GM19328 (cell line): ENCODE results near the gene CACNA2D2.

Experiments used
- ATAC-seq: cut with Tn5 transposase; IDR thresholded peaks from one replicate; pipeline ENCODE4 v1.9.1; 2021; ENCODE audit warnings: mild to moderate bottlenecking, moderate library complexity; ENCODE audit not compliant: unreplicated experiment

The CACNA2D2 gene

DNA sequence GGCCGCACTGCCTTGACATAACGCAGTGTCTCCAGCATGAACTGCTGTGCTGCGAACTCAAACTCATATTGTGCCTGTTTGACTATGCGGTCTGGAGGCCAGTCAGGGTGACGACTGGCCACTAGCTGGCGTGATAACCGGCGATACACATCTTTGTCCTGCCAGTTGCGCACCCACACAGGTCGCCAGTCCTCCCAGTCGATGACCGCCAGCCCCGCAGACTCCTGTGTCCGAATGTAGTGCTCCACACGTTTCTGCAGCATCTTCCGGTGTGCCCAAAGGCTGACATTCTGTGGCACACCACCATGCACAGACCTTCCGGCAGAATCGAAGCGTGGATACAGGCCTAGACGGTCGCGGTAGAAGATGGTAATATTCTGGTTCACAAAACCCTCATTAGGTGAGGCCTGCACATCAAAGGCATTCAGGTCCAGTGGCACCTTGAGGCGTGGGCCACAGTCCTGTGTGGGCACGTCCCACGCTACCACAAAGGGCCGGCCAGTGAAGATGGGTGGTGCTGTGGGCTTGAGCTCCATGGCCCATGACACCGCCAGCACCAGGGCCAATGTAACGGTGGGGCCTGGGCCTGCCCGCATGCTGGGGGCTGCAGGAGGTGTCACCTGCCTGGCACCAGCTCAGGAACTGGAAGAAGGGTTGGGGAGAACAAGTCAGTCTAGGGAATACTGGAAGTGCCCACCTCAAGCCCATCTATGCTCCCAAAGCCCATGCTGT is 183.4 kb downstream of the CACNA2D2 start:
- ATAC-seq: no peak

DNA sequence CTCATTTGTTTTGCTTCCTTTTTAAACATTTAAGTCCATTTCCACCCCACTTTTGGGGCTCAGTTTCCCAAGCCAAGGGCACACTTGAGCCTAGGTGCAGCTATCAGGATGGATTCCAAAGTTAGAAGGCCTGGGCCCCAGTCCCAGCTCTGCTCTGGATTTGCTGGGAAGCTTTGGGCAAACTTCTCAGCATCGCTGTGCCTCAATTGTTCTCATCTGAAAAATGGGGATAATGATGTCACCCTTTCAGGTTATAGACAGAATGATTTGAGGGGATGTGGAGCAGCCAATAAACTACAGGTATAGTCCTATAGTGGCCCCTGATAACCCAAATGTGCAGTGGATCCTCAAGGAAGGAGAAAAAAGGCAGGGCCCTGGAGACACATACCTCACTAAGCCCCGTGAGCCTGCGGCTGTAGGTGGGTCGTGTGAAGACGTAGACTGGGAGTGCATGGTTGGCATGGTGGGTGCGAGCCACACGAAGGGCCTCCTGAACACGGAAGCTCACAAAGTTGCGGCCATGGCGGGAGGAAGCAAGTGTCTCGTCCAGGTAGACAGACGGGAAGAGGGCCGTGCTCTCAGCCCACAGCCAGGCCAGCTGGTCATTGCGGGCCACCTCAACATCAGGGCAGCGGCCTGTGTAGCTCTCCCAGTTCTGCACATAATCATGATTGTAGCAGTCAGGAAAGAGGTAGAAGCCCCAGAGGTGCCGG is 184.1 kb downstream of the CACNA2D2 start:
- no peak for ATAC-seq

DNA sequence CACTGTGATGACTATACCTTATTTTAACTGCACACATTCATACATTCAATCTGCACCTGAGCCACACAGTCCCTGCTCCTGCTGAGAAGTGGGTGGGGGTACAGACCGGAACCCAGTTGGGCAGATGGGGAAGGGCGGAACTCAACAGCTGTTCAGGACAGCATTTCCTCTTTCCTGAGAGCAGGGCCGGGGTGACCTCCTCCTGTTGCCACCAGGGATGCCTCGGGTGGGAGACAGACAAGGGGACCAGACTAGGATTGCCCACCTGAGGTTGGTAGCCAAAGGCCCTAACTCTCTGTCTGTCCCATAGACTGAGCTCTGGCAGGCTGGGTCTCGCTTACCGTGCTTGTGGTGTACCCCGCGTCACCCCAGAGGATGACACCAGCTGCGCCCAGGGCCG is 184.8 kb downstream of the CACNA2D2 start:
- no peak for ATAC-seq

DNA sequence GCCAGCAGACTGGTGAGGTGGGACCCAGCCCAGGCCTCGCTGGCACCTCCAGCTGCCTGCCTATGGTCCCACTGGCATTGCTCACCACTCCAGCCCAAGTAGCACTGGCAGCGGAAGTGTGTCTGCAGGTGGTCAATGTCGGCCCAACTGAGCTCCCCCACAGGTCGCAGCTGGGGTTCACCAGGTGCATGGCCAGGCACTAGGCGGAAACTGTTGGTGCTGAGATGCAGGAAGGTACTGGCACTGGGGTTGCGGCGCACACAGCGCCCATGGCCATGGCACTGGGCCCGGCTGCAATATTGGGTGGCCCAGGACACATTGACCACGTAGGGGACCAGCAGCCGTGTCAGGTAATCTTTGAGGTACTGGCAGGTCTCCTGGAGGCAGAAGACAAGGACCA is 185.3 kb downstream of the CACNA2D2 start:
- no peak for ATAC-seq

DNA sequence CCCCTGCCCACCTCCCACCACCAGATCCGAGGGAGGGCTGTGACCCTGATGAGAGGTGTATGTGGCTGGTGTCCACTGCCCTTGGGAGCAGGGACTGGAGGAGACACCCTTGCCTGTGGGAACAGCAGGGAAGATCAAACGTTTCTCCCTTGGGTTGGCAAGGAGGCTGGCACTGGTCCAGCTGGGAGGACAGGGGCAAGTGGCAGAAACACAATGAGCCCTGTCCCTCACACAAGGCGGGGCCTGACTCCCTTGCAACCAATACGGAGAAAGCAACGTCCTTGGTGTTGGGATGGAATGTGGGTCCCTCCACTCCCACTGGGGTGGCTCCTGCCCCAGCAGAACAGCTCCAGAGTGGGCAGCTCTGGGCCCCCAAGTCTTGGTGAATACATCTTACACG is 186.1 kb downstream of the CACNA2D2 start:
- ATAC-seq: no peak

DNA sequence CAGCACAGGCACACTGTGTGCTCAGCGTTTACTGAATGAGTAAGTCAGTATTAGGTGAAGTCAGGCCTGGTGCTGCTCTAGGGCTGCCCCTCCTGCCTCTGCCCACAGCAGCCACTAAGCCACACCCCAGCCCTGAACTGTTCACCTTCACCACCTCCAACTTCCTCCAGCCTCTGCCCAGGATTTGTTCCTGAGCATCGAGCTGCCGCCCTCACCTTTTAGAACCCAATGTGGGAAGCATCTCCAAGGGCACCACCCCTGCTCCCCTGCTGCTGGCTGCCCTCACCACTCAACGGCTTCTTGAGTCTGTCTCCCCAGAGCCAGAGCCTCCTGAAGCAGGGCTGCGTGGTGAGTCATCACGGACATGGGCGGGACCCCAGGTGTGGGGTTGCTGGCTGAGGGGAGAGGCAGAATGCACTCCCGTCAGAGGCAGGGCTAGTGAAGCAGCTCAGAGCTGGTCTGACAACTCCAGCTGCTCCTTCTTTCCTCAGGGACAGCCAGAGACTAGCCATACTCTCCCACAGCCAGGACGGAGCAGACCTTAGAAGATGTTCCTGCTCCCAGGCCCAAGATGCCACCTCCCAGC is 186.7 kb downstream of the CACNA2D2 start:
- ATAC-seq: no peak

DNA sequence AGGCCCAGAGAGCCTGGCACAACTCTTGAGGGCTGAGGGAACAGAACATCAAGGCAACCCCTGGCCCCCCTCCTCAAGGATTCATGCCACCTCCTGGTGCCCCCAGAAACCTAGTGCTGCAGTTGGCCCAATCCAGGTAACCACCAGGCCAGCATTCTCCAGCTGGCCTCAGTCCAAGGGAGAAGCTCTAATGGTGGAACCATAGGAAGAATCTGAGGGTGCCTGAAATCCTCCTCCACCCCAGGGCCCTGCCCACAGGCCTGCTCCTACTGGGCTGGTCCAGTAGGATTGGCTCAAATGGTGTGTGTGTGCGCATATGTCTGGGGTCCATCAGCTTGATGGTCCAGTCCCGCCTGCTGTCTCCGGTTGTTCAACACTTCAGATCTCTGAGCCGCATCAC is 188.6 kb downstream of the CACNA2D2 start:
- no peak for ATAC-seq

DNA sequence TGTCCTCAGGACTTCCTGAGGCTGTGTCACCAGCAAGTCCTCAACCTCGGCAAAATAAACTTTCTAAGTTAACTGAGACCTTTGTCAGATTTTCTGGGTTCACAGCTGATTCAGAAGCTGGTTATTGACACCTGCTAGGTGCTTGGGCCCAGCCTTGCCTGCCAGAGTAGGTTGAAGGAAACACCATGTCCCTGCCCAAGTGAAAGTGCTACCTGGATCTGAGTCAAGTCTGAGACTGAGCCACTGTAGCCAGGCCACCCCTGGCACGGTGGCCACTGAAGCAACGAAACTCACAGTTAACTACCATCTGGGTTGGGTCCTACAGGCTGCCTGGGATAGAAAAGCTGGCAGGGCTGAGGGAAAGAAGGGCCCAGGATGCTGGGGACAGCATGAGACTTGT is 189.1 kb downstream of the CACNA2D2 start:
- ATAC-seq: no peak
